Measurements from ENCODE around the gene CTSH.

DNA sequence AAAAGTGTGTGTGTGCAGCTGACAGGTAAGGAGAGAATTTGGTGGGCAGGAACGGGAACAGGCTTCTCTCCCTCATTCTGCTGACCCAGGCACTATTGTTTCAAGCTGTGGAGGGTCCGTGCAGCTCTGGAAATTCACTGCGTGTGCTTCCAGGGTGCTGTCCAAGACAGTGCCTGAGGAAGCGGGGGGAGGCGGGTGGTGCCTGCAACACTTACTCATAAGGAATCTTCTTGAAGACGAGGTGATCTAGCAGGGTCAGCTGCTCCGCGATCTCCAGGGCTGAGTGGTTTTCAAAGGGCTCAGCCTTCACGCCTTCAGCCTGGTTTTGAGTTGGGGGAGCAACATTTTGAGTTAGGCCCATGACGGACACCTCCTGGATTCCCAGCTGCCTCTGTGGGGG lies 46.6 kb upstream of the CTSH start:
- TF ChIP-seq POLR2A (IDR thresholded peaks at IDR 0.05): no peak
- TF ChIP-seq, protein P1, sequence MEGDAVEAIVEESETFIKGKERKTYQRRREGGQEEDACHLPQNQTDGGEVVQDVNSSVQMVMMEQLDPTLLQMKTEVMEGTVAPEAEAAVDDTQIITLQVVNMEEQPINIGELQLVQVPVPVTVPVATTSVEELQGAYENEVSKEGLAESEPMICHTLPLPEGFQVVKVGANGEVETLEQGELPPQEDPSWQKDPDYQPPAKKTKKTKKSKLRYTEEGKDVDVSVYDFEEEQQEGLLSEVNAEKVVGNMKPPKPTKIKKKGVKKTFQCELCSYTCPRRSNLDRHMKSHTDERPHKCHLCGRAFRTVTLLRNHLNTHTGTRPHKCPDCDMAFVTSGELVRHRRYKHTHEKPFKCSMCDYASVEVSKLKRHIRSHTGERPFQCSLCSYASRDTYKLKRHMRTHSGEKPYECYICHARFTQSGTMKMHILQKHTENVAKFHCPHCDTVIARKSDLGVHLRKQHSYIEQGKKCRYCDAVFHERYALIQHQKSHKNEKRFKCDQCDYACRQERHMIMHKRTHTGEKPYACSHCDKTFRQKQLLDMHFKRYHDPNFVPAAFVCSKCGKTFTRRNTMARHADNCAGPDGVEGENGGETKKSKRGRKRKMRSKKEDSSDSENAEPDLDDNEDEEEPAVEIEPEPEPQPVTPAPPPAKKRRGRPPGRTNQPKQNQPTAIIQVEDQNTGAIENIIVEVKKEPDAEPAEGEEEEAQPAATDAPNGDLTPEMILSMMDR (IDR thresholded peaks at IDR 0.05): no peak
